Omental fat pad (tissue), 4 donors: ENCODE measurements around the gene ZMPSTE24. TPM values are rescaled to one million over a fixed set of nuclear protein-coding genes. Genes with fewer than 3 reads are reported as not detected.

Source experiments
- ATAC-seq: fragments of 150-250 bp; one replicate; pipeline ENCODE4 v1.9.1; 2016; ENCODE audit warnings: mild to moderate bottlenecking, moderate library complexity; ENCODE audit not compliant: low FRiP score
- DNase-seq: peaks from one replicate; pipeline ENCODE4 v3.0.0-alpha.2; 2019; ENCODE audit warnings: low spot score
- CTCF ChIP-seq, 3 donors: fragments of 450-650 bp; IDR thresholded peaks; one replicate each; pipeline ENCODE4 v1.5.1; 2016 to 2017; ENCODE audit warnings: antibody characterized with exemption in 3 of 3, mild to moderate bottlenecking in 3 of 3, moderate library complexity in 2 of 3
- total RNA-seq, 4 donors: library from RNA; depleted of rRNA; stranded (reverse); fragments of >200 nt; gene quantifications; one replicate each; pipeline ENCODE4 v1.1.0, GENCODE V29; 2016

Gene ZMPSTE24
- total RNA-seq, 4 donors from 2014 or later: 34.8 to 38.3 (median 36.2) TPM

- ATAC-seq: no peak
- no peak for TF ChIP-seq CTCF (IDR thresholded peaks at IDR 0.05)
- no peak for DNase-seq
Observed at GRCh38 chr1:40247655-40248054, 10.4 kb upstream of the ZMPSTE24 start, which contains the start of gene TMCO2. TSS of gene TMCO2 (plus strand) at chr1:40247937. CDS start at chr1:40247994, 57 bp downstream.

- DNase-seq: no peak
- ATAC-seq: no peak
- TF ChIP-seq CTCF (IDR thresholded peaks at IDR 0.05): no peak
Observed at GRCh38 chr1:40248412-40248811, 9.6 kb upstream of the ZMPSTE24 start.

GRCh38 chr1:40251456-40251855 lies 6.6 kb upstream of the ZMPSTE24 start:
- no peak for DNase-seq
- ATAC-seq: no peak
- TF ChIP-seq CTCF (IDR thresholded peaks at IDR 0.05): no peak

GRCh38 chr1:40252601-40253000 lies 5.4 kb upstream of the ZMPSTE24 start:
- DNase-seq (no peak), ATAC-seq (no peak)
- no peak for TF ChIP-seq CTCF (IDR thresholded peaks at IDR 0.05)

GRCh38 chr1:40255231-40255630 lies 2.8 kb upstream of the ZMPSTE24 start:
- no peak for ATAC-seq
- no peak for TF ChIP-seq CTCF (IDR thresholded peaks at IDR 0.05)
- DNase-seq: no peak

- ATAC-seq (no peak), DNase-seq (no peak)
- no peak for TF ChIP-seq CTCF (IDR thresholded peaks at IDR 0.05)
Observed at GRCh38 chr1:40256401-40257084, 1.5 kb upstream of the ZMPSTE24 start.

- TF ChIP-seq CTCF (IDR thresholded peaks at IDR 0.05): no peak
- ATAC-seq: peak; percentile 44
Observed at GRCh38 chr1:40257313-40257687, 736 bp upstream of the ZMPSTE24 start.

More at GRCh38 chr1:40257313-40257687, 736 bp upstream of the ZMPSTE24 start:
- DNase-seq: no peak
